Stimulated activated CD8-positive, alpha-beta memory T cell treated with anti-CD3 and anti-CD28 coated beads, Interleukin-7, amount 100 ng/mL, for 48 hours (primary cell): ENCODE data around the gene PRKX.
"Not testable (repeated sequence)": the region's sequence is repeated elsewhere in the genome, so short reads cannot be mapped to it uniquely, and the experiment has no call there.

Experiments
- DNase-seq, 2 donors: peaks; one replicate each; pipeline ENCODE4 v3.0.0-alpha.2; 2020; ENCODE audit warnings: low read depth in 1 of 2; ENCODE audit errors: extremely low read depth in 1 of 2

Gene PRKX

DNA sequence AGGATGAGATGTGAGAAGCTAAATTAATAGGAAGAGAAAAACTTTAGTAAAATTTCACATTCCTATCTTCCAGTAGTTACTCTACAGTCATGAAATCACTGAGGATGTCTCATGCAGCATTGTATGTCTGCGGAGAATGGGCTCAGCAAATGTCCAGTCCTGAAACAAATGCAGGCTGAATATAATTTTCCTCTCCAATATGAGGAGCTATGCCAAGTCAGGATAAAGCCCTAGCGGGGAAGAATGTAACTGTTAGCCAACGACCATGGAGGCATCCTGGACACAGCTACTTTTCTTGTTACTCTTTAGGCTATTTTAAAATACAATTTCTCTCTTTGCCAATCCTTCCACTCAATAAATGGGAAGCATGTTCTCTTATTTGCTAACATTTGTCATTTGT lies 127.7 kb downstream of the PRKX start:
- no peak for DNase-seq

DNA sequence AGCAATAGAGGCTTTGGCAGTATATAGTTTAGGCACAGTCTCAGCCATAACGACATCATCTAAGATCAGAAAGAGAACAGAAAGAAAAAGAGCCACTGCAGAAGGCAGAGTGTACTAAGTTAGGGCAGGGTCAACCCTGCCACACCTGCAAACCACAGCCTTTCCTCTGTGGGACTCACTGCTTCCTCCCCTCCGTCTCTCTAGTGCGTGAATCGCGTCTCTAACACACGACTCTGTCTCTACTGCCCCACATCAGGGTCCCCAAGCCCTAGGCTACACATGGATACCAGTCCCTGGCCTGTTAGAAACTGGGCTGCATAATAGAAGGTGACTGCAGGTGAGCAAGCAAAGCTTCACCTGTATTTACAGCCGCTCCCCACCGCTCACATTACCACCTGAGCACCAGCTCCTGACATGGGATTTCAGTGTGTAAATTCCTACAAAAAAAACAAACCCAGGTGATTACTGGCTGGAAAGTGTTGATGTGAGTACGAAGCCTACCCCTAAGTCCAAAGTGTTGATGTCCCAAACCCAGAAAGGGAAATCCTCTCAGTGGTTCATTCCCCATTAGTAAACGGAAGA lies 128.9 kb downstream of the PRKX start:
- no peak for DNase-seq

DNA sequence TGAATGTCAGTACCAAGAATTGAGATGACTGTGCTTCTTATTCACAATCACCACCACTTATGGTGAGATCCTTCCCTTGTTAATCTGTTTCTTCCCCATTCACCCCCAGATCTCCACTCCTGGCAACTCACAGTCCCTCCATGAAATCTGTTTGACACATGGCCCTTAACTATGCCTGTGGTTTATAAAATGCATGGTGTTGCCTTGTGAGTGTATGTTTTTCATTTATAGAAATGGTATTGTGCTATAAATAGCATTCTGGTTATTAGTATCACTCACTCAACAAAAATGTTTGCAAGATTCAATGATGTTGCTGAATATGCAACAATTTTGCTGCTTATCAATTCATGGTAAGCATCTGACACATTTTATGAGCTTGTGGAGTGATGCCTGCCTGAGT lies 131.0 kb downstream of the PRKX start:
- DNase-seq, result no peak

DNA sequence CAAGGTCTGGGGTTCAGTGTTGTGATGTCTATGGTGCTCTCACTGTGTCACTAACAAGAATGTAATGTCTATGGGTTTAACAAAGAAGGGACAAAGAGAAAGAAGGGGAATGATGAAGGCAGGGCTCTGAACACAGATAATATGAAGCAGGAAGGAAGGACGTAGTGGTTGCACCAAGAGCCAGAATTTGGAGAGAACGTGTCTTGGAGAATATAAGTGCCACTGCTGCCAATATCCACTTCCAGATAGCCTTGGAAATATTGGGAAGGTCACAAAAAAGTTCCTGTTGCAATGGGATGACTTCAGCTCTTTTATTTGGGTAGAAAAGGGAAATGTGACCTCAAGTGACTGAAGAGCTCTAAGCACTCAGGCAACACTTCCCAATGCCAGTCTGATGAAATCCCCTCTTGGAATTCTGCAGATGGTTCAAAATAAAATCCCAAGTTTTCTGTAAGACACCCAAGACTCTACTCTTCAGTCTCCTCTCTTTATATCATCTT lies 131.8 kb downstream of the PRKX start:
- DNase-seq, result no peak

DNA sequence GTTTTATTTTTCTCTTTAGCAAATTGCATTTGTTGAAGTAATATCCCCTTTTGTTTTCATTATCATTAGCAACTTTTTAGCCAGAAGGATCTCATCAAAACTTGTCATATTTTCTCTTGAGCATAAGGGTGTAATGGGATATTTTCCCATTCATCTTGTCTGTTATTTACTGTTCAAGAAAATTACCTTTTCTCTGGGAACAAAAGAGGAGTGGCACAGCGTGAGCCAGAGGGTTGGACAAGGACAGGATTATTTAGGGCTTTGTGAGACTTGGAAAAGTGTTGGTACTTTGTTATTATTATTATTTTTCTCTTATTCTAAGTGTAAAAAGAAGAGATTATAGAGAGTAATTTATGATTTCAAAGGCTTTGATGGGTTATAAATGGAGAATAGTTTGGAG lies 135.9 kb downstream of the PRKX start:
- DNase-seq, result no peak

DNA sequence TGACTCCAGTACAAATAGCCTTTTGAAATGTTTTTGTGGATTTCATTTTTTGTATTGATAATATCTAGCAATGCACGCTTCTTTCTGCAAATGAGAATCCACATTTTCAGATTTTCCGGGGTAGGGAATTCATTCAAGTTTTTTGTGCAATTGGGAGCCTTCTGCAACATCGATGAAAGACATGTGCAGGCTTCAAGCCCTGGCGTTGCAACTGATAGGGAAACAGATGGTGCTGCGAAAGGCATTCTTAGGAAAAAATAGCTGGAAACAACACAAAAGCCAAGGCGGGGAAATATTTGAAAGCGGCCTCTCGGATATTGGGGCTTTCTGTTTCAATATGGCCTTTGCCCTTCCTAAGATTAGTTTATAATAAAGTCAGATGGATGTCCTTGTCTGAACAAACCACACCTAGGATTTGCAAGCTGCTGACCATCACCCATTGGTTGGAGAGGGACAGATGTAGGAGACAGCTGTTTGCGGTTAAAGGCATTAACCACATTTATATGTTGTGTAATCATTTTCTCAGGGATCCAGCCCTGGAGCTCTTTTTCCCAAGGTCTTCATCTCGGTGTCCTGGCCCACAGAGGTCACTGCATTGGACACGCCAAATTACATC lies 136.5 kb downstream of the PRKX start:
- DNase-seq, result no peak

DNA sequence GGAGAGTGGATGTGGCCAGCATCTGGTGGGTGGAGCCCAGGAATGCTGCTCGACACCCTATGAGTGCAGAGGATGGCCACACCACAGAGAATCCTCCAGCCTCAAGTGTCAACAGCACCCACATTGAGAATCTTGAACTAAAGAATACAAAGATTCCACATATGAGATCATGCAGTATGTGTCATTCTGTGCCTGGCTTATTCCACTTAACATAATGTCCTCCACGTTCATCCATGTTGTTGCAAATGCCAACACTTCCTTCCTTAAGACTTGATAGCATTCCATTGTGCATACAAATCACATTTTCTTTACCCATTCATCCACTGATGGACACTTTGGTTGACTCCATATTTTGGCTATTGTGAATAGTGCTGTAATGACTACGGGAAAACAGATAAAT lies 145.8 kb downstream of the PRKX start:
- no peak for DNase-seq

DNA sequence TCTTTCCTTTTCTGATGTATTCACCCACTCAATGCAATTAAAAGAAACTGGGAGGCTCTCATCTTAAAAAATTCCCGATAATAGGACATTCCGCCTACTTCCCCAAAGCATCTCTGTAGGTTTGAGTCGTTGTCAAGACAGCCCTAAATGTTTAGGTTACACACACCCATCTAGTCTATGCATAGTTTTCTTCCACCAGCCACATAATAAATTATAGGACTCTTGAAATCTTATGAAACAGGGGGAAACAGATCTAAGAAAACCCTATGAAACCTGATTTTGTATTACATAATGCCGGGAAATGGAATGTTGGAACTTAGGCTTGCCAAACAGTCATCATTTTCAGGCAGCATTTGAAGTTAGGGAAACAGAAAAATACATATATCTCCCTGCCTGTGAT lies 150.0 kb downstream of the PRKX start:
- DNase-seq, result no peak

DNA sequence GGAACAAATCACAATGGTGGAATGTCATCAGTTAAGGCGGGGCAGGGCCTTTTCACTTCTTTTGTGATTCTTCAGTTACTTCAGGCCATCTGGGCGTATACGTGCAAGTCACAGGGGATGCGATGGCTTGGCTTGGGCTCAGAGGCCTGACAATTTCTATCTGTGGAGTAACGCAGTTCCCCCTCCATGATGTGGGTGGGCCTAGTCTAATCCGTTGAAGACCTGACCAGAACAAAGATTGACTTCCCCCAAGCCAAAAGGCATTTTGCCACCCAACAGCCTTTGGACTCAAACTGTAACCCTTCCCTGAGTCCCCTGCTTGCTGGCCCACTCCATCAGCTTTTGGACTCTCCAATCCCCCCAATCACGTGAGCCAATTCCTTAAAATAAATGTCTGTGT lies 153.4 kb downstream of the PRKX start:
- DNase-seq, result not testable (repeated sequence)
